Stimulated activated CD4-positive, alpha-beta T cell treated with anti-CD3 and anti-CD28 coated beads, TNF-alpha, amount 100 ng/mL, for 24 hours (primary cell): ENCODE results near the gene RPL7L1.

ENCODE experiments used
- DNase-seq, 3 experiments: peaks; one replicate each; pipeline ENCODE4 v3.0.0-alpha.2; 2020; ENCODE audit warnings: low read depth in 3 of 3

The RPL7L1 gene

DNA sequence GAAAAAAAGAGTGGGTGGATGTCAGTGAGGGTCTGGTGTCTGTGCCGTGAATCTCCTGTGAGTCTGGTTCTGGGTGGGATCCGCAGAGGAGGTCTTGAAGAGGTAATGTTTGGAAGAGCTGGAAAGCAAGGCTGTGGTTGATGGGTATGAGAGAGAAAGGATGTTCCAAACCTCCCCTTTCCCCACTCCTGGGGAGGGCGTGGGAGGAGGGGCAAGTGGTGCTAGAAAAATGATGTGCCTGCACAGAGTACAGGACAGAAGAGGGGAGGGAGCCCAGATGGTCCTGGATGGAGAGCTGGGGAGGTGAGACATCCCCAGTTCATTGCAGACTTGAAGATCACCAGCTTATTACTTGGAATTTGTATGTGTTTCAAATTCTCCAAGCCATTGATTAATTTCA lies 53.0 kb downstream of the RPL7L1 start:
- no peak for DNase-seq

DNA sequence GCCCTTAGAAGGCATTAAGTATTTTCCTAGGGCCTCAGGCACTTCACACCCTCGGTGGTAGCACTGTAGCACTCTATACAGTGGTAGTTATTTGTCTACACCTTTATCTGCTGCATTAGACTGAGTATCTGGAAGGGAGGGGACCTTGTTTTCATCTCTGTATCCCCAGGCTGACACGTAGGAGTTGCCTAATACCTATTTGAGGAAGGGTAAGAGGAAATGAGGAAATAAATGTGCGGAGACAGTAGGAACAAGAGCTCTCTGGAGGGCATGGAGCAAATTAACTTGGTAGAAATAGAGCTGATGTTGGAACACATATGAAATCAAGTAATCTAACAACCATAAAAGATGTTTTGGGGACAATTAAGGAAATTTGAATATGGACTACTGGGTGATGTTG lies 53.8 kb downstream of the RPL7L1 start:
- DNase-seq = no peak

DNA sequence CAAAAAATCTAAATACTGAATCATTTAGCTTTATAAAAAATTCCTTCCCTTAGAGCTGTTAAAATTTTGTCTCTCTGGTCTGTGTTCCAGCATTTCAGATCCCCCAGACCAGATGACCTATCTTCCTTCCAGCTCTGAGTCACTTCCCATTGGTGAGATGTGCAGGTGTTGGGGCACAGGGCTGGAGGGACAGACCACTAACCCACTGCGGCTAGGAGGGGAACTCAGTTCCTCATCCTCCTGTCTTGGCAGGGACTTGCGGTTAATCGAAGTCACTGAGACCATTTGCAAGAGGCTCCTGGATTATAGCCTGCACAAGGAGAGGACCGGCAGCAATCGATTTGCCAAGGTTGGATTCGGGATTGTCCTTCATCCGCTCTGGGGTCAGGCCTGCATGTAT lies 55.9 kb downstream of the RPL7L1 start:
- DNase-seq = no peak

DNA sequence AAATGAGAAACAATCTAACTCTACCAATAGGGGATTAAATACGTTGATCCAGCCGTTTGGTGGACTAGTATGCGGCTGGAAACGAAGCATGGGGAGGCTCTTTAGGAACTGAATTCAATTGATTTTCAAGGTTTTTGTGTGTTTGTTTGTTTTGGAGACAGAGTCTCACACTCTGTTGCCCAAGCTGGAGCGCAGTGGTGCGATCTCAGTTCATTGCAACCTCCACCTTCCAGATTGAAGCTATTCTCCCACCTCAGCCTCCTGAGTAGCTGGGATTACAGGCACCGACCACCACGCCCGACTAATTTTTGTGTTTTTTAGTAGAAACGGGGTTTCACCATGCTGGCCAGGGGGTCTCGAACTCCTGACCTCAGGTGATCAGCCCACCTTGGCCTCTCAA lies 57.0 kb downstream of the RPL7L1 start:
- no peak for DNase-seq

DNA sequence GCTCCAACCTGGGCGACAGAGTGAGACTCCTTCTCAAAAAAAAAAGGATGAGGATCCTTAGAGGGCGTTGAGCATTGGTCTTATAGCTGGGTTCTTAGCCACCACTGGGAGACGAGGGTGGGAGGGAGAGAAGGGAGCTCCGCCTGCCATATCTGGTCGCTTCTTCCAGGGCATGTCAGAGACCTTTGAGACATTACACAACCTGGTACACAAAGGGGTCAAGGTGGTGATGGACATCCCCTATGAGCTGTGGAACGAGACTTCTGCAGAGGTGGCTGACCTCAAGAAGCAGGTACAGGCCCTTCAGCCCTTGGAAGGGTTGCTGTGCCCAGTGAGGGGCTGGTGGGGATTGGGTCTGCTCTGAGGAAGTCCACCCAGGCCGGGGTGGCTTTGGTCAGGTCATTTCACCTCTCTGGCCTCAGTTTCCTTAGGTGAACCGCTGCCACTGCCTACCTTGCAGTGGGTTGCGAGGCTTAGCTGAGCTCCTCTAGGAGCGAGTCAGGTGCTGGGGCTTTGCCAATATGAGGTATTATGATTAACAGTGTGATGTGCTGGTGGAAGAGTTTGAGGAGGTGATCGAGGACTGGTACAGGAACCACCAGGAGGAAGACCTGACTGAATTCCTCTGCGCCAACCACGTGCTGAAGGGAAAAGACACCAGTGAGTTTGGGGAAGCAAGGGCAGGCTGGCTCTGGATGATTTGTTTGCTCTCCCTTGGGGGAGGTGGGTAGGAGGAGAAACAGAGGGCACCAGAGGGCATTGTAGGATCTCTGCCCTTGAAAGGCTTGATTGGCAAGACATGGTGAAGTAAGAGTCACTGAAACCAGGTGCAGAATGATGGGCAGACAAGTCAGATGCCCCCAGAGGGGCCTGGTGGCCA lies 58.4 kb downstream of the RPL7L1 start:
- DNase-seq = no peak

DNA sequence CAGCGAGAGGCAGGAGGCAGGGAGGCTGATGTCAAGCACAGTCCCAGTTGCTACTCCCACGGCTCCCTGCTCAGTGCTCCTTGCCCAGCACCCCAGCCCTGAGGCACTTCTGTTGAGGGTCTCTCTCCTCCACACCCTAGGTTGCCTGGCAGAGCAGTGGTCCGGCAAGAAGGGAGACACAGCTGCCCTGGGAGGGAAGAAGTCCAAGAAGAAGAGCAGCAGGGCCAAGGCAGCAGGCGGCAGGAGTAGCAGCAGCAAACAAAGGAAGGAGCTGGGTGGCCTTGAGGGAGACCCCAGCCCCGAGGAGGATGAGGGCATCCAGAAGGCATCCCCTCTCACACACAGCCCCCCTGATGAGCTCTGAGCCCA lies 59.0 kb downstream of the RPL7L1 start:
- no peak for DNase-seq

DNA sequence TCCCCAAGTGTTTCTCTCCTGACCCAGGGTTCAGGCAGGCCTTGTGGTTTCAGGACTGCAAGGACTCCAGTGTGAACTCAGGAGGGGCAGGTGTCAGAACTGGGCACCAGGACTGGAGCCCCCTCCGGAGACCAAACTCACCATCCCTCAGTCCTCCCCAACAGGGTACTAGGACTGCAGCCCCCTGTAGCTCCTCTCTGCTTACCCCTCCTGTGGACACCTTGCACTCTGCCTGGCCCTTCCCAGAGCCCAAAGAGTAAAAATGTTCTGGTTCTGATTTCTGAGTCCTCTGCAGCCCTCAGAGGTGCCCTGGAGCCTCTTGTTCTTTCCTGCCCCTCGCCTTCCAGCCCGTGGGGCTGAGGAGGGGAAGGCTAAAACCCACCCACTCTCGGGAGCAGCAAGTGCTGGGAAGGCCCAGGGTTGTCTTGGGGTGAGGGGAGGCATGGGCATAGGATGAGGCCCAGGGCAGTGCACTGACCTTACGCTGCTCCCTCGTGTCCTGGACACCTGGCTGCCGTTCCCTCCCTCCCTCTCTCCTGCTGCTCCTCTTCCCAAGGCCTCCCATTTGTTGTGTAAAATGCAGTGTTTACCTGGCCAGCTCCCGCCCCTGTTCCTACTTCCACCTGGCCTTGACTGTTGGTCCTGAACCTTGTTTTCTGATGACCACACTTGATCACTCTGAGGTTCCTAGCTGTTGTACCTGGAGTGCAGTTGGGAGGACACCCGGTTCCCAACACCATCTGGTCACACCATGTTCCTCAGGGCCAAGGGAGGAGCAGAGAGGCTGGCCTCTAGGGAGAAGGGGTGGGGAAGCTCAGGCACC lies 59.8 kb downstream of the RPL7L1 start:
- DNase-seq = no peak
